Astrocyte of the spinal cord (primary cell): ENCODE results near the gene SCAMP3.

Experiments
- DNase-seq: peaks from one replicate; pipeline ENCODE4 v3.0.0; 2011; ENCODE audit warnings: low read depth, low spot score
- H3K4me3 ChIP-seq: 2 replicates; pipeline ENCODE4 v1.5.1; 2011; ENCODE audit warnings: low read depth, mild to moderate bottlenecking, low read length, moderate library complexity
- in situ Hi-C: cut with HindIII; loops from 2 replicates; pipeline ENCODE4 v1.10.0; 2017; ENCODE audit warnings: low sequenced_read_pairs
- TF ChIP-seq, protein P1 (sequence below): IDR thresholded peaks from 2 replicates; pipeline ENCODE4 v1.5.1; 2012; ENCODE audit warnings: low read depth, mild to moderate bottlenecking, low read length, inconsistent platforms

The SCAMP3 gene

DNA sequence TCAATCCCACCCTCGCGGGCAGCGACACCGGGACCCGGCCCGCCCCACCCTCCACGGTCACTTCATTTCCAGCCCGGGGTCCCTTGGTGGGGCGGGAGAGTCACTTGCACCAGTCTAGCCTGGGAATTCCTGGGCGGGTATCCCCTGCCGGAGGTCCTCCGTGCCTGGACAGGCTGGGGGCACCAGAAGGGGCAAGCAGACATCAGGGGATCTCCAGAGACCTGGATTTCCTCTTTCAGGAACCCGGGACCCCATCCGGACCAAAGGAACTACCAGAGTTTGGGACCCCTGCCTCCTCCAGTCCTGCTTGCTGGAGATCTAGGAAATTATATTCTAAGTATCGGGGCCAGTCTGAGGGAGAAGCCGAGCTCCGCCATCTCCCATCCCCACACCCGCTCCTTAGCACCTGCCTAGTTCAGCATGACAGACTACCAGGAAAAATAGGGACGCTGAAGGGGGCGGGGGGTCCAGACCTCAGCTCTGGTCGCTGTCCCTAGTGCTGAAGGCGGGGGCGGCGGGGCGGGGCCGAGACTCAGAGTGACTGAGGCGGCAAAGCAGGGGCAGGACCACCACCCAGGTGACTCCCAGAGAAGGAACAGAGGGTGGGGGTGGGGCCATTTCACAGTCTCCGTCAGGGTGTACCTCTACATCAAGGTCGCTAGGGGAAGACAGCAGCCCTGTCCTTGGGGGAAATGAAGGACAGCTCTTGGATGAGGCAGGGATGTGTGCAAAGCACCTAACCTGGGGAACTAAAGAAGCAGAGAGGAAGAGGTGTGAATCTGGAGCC, 15.9 kb upstream of the SCAMP3 start:
- H3K4me3 ChIP-seq: peak overlapping the region; percentile 53
- DNase-seq: peak; percentile 15
- in situ Hi-C loops: no loop called here
- TF ChIP-seq, protein P1, sequence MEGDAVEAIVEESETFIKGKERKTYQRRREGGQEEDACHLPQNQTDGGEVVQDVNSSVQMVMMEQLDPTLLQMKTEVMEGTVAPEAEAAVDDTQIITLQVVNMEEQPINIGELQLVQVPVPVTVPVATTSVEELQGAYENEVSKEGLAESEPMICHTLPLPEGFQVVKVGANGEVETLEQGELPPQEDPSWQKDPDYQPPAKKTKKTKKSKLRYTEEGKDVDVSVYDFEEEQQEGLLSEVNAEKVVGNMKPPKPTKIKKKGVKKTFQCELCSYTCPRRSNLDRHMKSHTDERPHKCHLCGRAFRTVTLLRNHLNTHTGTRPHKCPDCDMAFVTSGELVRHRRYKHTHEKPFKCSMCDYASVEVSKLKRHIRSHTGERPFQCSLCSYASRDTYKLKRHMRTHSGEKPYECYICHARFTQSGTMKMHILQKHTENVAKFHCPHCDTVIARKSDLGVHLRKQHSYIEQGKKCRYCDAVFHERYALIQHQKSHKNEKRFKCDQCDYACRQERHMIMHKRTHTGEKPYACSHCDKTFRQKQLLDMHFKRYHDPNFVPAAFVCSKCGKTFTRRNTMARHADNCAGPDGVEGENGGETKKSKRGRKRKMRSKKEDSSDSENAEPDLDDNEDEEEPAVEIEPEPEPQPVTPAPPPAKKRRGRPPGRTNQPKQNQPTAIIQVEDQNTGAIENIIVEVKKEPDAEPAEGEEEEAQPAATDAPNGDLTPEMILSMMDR: peak; percentile 39

DNA sequence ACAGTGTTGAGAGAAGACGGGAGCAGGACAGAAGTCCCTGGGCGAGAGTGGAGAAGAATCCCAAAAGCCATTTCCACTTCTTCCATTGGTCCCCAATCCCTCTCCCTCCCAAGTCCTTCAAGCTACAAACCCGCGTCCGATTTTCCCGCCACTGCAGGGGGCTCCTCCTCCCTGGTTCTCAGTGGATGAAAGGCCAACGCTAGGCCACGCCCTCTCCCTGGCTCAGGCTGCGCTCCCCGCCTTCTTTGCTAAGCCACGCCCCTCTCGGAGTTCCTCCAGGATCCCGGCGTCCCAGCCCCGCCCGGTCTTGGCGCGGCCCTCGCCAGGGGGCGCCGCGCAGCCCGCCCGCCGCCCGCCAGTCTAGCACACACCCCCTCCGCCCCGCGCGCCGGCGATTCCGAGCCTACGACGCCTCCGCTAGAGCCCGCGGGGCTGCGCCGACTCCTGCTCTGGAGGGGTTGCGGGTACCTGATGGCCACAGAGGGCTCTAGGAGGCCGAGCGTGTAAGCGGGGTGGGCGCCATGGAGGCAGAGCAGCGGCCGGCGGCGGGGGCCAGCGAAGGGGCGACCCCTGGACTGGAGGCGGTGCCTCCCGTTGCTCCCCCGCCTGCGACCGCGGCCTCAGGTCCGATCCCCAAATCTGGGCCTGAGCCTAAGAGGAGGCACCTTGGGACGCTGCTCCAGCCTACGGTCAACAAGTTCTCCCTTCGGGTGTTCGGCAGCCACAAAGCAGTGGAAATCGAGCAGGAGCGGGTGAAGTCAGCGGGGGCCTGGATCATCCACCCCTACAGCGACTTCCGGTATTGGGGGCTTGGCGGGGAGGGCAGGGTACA, 15.1 kb upstream of the SCAMP3 start, which contains the start of gene HCN3:
Gene HCN3, plus strand, starts transcription at position 394 of the 832 bp plus-strand sequence. Its CDS starts 128 bp downstream, at position 522.
- in situ Hi-C loops: no loop called here
- TF ChIP-seq, protein P1: peak; percentile 43
- peak within 1 kb of the TSS; percentile 53 for H3K4me3 ChIP-seq
- DNase-seq: peak; percentile 93

DNA sequence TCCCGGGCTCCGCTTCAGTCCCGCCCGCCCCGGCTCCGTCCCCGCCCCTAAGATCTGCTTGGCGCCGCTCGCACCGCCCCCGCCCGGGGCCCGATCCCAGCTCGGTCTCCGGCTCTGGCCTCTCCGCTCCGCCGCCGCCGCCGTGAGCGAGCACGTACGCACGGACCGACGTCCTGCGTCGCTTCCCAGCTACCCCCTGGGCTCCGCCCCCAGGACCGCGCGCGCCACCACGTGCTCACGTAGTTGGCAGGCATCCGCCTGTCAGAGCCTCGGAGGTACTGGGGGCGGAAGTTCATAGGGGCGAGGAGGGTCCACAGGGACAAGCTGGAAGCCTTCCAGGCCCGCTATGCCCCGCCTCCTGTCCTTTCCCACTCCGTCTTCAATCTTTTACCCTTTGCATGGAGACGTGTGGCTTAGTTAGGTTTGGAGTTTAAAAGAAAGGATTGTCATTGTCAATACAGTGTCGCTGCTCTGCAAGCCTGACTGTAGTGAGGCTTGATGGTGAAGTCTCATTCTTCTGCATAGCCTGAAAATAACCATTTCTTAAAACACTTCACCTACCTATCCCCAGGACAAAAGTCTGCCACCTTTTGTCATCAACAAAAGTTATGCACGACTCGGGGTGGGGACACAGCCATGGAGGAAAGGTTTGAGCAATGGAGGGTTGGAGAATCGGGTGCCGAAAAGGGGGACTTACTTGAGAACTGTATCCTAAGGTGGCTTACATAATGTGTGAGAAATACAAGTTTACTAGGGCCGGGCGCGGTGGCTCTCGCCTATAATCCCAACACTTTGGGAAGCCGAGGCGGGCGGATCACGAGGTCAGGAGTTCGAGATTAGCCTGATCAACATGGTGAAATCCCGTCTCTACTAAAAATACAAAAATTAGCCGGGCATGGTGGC, 11.4 kb upstream of the SCAMP3 start, which contains the start of gene CLK2:
Gene CLK2, minus strand, starts transcription at position 162 of the 903 bp plus-strand sequence. CDS start 2,527 bp downstream, outside the sequence.
- in situ Hi-C loops: no loop called here
- peak within 1 kb of the TSS; percentile 68 for H3K4me3 ChIP-seq
- TF ChIP-seq, protein P1: no peak
- peak; percentile 95 for DNase-seq

DNA sequence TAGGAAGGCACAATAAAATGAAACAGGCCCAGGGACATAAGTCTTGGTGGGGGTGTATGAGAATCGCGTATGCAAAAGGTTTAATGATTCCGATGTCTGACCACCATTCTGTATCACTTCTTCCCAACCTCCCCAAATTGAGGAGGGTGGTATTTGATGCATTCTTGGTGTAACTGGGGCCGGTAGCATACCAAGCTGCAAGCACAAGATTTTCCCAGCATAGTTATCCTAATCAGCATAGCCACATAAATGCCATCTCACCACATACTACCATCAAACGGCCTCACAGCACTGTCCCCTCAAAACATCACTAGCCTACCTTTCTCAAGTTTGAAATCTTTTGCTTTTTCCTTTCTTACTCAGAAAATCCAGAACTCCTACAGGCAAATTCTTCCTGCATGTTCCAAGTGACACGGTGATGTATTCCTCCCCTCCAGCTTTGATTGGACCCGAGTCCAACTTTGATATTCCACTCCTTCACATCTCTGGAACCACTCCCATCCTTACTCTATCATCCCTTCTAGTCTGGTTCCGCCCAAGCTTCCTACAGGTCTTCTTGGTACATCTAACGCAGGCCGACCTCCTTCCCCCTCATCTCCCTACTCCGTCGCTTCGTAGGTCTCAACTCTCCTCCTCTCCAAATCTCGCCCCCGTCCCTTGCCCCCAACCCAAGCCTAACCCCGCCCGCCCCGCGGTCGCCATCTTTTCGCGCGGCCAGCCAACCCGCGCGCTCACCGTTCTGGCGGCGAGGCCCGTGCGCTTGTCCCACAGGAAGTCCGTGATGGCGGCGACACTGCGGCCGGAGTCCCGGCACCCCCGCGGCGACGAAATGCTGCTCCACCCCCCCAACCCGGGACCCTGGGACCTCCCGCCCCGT, 10.5 kb upstream of the SCAMP3 start:
- H3K4me3 ChIP-seq: peak overlapping the region; percentile 68
- peak; percentile 67 for DNase-seq
- TF ChIP-seq, protein P1: no peak
- in situ Hi-C loops: no loop called here

DNA sequence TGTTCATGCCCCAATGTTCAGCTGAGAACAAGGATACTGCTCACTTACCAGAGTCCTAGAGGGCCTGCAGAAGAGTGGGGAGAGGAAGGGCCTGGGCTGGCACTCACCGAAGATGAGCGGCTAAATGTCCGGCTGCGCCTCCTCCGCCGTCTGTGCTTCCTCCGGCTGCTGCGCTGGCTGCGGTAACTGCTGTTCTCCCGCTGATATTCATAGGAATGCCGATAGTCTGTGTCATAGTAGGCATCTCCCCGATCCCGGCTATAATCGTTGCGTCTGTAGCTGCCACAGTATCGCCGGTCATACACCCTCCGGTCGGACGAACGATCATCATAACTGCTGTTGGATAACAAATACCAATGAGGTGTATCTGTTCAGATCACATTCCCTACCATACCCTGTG, 7.2 kb upstream of the SCAMP3 start:
- no peak for DNase-seq
- no peak overlapping the region for H3K4me3 ChIP-seq
- TF ChIP-seq, protein P1: no peak
- in situ Hi-C loops: no loop called here
